ENCODE data around the gene SLAMF1.
"Not testable (repeated sequence)": the region's sequence is repeated elsewhere in the genome, so short reads cannot be mapped to it uniquely, and the experiment has no call there.

Gene SLAMF1

GRCh38 chr1:160646711-160647328, at the start of gene SLAMF1:
Gene SLAMF1 (minus strand): TSS chr1:160647044. CDS start chr1:160646945, 99 bp downstream.
- no peak for DNase-seq

- not testable (repeated sequence) for DNase-seq
These were observed 45.5 kb upstream of the SLAMF1 start for GRCh38 chr1:160692390-160692789.

GRCh38 chr1:160685266-160685665, 38.4 kb upstream of the SLAMF1 start:
- DNase-seq, result no peak

GRCh38 chr1:160682983-160683865, 36.4 kb upstream of the SLAMF1 start:
- no peak for DNase-seq

- DNase-seq, result no peak
These were observed 35.0 kb upstream of the SLAMF1 start for GRCh38 chr1:160681891-160682140.

GRCh38 chr1:160681066-160681890, 34.4 kb upstream of the SLAMF1 start:
- peak; percentile 19 for DNase-seq

GRCh38 chr1:160680399-160680798, 33.6 kb upstream of the SLAMF1 start:
- DNase-seq, result no peak

- no peak for DNase-seq
These were observed 33.0 kb upstream of the SLAMF1 start for GRCh38 chr1:160679893-160680292.

GRCh38 chr1:160676869-160677597, 30.2 kb upstream of the SLAMF1 start:
- DNase-seq, result no peak

- DNase-seq, result peak; percentile 30
These were observed 29.0 kb upstream of the SLAMF1 start for GRCh38 chr1:160675641-160676410.

GRCh38 chr1:160674415-160674814, 27.6 kb upstream of the SLAMF1 start:
- DNase-seq, result no peak

GRCh38 chr1:160672789-160673695, 26.2 kb upstream of the SLAMF1 start:
- no peak for DNase-seq

- no peak for DNase-seq
These were observed 25.0 kb upstream of the SLAMF1 start for GRCh38 chr1:160671603-160672517.

- no peak for DNase-seq
These were observed 23.9 kb upstream of the SLAMF1 start for GRCh38 chr1:160670701-160671100.

- no peak for DNase-seq
These were observed 23.0 kb upstream of the SLAMF1 start for GRCh38 chr1:160669802-160670201.

- DNase-seq, result no peak
These were observed 22.4 kb upstream of the SLAMF1 start for GRCh38 chr1:160669276-160669675.

- DNase-seq, result no peak
These were observed 21.1 kb upstream of the SLAMF1 start for GRCh38 chr1:160667896-160668295.

- no peak for DNase-seq
These were observed 19.2 kb upstream of the SLAMF1 start for GRCh38 chr1:160666079-160666442.

- no peak for DNase-seq
These were observed 18.7 kb upstream of the SLAMF1 start for GRCh38 chr1:160665330-160666078.
